GM23248 (cell line): ENCODE results near the gene EVL.

Source experiments
- EZH2 ChIP-seq: fragments of 200-600 bp; sonication (generic); IDR thresholded peaks from 2 replicates; pipeline ENCODE4 v1.6.1; 2018; ENCODE audit warnings: antibody characterized with exemption, mild to moderate bottlenecking; ENCODE audit not compliant: insufficient read depth, poor library complexity, severe bottlenecking
- EZH2phosphoT487 ChIP-seq: fragments of 200-600 bp; sonication (generic); IDR thresholded peaks from 2 replicates; pipeline ENCODE4 v1.6.1; 2018; ENCODE audit warnings: antibody characterized with exemption, moderate library complexity, mild to moderate bottlenecking, low read depth; ENCODE audit not compliant: insufficient read depth

- TF ChIP-seq EZH2 (no peak), EZH2phosphoT487 (no peak)
Observed at GRCh38 chr14:100168506-100168905, 103.3 kb downstream of the EVL start.
